NCI-H2196 treated with DMSO at 0.1 percent for 48 hours (cell line): ENCODE measurements around the gene CTSC.
A peak's percentile ranks its signal among the peaks of the same experiment; 100 is the strongest.

Source experiments
- DNase-seq: peaks from one replicate; lab custom pipeline; 2025; ENCODE audit not compliant: unreplicated experiment; lab: John Stamatoyannopoulos, UW

The CTSC gene

GRCh38 chr11:88337181-88337986 lies at the start of gene CTSC:
Gene CTSC (minus strand): TSS chr11:88337736. CDS start chr11:88337672, 64 bp downstream.
- peak; percentile 82 for DNase-seq

DNA sequence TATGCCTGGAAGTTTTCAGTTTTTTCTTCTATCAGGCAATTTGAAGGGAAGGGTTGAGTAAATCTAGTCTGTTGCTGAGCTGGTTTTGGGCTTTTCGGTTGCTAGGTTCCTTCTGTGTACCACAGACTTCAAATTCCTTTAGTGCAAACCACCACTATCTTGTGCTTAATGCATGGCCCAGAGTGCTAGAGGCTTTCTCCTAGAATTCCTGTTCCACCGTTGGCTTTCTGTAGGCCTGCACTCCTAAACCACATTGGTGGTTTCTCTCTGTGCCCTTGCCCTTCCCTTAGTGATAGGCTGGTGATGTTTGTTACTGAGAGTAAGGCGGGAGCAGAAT lies 47.1 kb upstream of the CTSC start:
- DNase-seq, result no peak

DNA sequence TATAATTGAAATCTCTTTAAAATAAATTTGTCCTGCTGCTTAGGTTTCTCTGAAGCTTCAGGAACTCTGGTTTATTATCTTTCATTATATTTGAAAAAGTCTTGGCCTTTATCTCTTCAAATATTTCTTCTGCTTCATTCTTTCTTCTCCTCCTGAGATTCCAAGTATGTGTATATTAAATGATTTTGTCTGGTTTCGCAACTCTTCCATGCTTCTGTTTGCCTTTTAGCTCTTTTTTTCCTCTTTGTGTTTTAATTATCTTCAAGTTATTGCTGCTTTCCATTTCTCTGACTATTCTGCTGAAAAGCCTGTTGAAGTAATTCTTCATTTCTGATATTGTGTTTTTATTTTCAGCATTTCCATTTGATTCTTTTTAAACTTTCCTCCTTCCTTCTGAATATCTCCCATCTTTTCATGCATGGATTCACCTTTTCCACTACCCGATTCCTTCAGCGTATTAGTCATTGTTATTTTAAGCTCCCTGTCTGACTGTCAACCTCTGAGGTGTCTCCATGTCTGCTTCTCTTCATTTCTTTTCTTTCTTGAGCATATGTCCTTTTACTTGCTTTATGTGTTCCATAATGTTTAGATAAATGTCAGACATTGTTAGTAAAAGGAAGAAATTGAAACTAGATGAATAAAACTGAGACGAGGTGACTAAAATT lies 46.6 kb upstream of the CTSC start:
- no peak for DNase-seq

GRCh38 chr11:88383447-88383846 lies 45.9 kb upstream of the CTSC start:
- no peak for DNase-seq

- DNase-seq, result no peak
Measured at GRCh38 chr11:88379130-88379529, 41.6 kb upstream of the CTSC start.

DNA sequence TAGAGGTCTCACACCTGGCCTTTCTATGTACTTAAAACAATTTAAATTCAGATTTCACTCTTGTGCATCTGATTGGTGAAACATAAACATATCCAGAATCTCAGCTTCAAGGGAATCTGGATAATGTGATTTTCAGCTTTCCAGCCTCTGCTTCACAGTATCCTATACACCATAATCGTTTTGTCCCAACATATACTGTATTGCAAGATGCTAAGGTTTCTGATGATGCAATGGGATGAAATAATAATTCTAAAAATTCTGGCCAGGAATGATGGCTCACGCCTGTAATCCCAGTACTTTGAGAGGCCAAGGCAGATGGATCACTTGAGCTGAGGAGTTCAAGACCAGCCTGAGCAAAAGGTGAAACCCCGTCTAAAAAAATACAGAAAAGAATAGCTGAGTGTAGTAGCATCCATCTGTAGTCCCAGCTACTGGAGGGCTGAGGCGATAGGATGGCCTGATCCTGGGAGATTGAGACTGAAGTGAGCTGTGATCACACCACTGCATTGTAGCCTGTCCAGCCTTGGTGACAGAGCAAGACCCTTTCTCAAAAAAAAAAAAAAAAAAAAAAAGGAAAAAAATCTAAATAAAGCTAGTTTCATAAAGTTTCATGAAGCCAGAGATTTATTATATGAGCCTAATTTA lies 41.0 kb upstream of the CTSC start:
- DNase-seq, result no peak

DNA sequence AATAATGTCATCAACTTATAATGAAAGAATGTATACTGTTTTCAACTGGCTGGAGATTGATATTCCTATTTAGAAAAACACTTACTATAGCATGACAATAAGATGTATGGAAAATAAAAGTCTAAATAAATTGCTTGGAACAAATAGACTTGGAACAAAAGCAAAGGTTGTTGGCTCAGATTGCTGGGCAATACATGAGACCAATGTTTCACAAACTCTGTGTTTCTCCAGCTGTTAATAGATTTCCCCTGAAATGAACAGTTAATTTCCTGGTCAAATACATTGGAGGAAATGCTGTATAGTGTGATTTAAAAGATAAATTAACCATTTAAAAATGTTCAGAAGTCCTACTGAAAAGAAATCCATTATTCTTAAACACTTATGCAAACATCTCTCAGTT lies 40.1 kb upstream of the CTSC start:
- no peak for DNase-seq

- DNase-seq, result no peak
Measured at GRCh38 chr11:88377144-88377543, 39.6 kb upstream of the CTSC start.

DNA sequence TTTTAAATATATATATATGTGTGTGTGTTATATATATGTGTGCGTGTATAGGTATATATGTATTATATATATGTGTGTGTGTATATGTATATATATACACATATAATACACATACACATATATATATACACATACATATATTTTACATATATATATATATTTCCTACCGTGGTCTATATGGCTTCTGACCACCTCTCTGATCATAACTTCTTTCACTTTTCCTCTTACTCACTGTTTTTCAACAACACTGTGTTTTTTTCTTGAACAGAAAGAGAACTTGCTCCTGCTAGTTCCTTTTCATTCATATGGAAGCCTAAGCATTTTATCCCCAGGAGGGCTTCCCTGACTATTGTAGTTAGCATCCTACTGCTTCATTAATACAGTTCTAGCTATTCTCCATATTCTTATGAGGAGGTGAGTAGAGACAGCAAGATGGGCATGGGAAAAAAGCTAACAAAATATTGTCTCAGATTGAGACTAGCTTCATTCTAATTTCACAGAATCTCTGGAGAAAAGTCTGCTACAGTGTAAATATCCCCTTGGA lies 38.5 kb upstream of the CTSC start:
- no peak for DNase-seq

- no peak for DNase-seq
Measured at GRCh38 chr11:88370782-88371181, 33.2 kb upstream of the CTSC start.

DNA sequence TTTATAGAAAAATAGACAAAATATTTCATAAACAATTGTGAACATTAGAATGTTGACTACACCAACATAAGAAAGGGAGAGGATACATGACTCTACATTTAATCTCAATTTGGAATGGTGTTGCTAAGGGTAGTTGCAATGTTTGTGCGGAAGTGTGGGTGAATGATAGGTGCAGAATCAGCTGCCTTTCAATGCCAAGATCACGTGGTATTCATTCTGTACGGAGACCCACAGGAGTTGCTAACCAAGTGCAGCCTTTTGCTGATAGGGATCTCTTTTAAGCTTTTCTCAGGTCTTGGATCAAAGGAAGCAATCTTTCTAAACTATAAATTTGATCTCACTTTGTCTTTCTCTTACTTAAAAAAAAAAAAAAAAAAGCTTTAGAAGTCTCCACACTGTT lies 29.8 kb upstream of the CTSC start:
- no peak for DNase-seq

DNA sequence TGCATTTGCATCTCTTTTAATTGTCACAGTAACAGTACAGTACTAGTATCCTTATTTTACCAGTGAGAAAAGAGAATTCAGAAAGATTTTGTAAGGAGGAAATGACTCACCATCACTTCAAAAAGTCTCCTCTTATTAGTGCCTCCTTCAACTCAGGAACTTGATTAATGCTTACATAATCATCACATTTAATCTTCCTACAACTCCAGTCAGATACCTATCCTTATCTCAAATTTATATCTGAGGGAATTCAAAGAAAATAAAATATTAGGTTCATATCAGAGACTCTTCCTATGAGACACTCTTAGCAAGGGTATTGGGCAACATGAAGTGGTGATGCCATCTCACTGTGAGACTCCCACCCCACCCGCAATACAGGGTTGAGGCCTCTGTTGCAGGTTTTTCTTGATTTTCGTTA lies 26.1 kb upstream of the CTSC start:
- no peak for DNase-seq

DNA sequence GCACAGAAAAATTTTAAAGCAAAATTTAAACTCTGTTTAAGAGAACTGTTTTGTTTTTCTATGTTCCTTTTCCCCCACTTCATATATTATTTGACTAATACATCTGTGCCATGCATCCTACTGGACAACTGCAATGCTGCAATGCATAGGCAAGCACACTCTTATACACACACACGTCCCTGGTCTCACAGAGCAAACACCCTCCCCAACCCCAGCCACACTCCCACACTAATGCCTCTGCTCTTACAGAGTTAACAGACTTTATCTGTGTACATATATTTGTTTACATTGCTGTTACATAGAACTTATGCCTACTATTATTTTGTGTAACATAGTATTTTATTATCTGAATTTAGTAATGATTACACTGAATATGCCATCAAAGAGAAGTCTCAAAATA lies 25.5 kb upstream of the CTSC start:
- DNase-seq, result no peak

DNA sequence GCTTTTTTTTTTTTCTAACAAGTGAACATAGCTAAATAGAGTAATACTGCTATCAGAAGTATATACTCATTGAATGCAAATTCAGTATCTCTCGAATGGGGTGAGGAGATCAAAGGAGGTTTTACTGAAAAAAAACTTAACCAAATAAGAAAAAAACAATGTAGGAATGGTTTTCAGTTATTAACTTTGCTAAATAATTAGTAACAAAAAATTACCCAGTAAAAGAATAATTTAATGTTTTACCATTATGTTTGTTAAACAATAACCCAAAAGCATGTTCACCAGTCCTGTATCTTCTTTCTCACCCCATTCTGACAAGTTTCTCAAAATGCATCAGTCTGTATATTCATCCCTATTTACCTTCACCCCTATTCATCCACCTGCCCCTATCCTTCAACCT lies 22.6 kb upstream of the CTSC start:
- no peak for DNase-seq

- no peak for DNase-seq
Measured at GRCh38 chr11:88359541-88359940, 22.0 kb upstream of the CTSC start.

DNA sequence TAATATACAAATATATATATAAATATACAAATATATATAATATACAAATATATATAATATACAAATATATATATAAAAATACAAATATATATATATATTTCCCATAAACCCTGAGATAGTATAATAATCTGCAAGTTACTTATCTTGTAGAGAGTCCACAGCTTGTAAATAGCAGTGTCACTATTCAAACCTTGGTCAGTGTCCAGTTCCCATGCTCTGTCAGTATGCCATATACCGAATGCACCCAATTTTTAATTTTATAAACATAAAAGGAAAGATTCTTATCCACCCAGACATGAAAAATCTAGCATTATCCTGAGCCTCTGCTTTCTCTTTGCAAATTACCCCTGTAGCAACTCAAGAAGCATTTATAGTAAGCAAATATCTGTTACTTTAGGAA lies 21.6 kb upstream of the CTSC start:
- DNase-seq, result no peak

GRCh38 chr11:88358040-88358431 lies 20.5 kb upstream of the CTSC start:
- DNase-seq, result no peak

DNA sequence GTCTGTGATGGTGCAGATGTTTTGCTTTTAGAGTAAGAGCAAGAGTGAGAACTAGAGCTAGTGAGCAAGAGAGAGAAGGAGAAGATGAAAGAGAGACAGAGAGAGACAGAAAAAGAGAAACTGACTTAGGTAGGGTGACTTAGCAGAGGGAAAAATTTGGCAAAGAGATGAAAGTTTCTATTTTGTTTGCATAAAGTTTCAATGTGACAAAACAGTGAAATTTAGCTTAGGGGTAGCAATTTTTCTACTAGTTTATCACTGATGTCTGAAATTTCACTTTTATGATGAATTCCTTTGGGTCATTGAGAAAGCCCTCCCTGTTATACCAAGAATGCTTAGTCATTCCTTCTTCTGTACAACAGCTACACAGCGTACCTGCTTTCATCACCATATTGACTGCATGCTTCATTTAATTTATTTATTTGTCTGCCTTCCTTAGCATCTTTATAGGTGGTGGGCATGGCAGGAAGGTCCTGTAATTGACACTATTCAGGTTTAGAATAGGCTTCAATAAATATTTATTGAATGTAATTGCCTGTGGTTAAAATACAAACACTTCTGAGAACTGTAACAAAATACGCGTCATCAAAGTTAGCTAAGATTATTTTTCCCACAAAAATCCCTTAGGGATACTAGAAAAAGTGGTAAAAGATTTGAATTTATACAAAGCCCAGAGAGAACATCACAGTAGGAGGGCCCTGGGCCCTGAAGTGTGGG lies 19.9 kb upstream of the CTSC start:
- DNase-seq, result peak; percentile 5

DNA sequence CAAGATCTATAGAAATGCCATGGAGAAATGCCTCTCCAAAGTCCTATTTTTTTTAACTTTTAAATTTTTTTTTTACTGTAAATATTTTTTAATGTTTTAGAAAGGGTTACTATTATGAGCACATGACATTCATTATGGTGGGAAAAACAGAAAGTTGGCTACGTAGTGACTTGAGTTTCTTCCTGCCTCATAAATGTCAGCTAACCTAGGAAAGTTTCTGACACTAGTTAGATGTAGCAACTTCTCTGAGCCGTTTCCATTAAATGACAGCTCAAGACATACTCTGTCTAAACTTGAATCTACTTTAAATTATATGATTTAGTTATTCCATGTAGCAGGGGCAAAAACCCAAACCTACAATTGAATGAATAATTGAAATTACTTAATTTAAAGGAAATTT lies 18.4 kb upstream of the CTSC start:
- DNase-seq, result no peak

- no peak for DNase-seq
Measured at GRCh38 chr11:88354912-88355311, 17.4 kb upstream of the CTSC start.

GRCh38 chr11:88353835-88354496 lies 16.4 kb upstream of the CTSC start:
- no peak for DNase-seq
